Measurements from ENCODE around the gene PTOV1.

Gene PTOV1

DNA sequence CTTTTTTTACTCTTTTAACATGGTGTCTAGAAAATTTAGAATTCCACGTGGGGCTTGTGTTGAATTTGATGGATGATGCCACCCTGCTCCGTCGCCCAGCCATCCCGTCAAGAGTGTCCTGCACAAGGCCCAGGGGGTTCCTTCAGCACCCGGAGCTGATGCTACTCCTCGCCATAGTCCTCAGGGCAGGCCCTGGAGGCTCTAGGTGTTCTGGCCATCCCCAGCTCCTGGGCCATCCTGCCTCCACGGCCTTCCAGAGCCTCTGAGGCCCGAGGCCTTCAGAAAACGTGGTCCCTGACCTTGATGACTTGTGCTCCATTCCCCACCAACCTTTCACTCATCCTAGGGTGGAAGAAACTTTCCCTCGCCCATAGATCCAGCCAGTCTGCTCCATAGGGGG lies 22.9 kb downstream of the PTOV1 start:
- H3K27ac ChIP-seq = peak overlapping the region; percentile 100; the same call in 1 of the 2 replicates
- TF ChIP-seq, protein P1, sequence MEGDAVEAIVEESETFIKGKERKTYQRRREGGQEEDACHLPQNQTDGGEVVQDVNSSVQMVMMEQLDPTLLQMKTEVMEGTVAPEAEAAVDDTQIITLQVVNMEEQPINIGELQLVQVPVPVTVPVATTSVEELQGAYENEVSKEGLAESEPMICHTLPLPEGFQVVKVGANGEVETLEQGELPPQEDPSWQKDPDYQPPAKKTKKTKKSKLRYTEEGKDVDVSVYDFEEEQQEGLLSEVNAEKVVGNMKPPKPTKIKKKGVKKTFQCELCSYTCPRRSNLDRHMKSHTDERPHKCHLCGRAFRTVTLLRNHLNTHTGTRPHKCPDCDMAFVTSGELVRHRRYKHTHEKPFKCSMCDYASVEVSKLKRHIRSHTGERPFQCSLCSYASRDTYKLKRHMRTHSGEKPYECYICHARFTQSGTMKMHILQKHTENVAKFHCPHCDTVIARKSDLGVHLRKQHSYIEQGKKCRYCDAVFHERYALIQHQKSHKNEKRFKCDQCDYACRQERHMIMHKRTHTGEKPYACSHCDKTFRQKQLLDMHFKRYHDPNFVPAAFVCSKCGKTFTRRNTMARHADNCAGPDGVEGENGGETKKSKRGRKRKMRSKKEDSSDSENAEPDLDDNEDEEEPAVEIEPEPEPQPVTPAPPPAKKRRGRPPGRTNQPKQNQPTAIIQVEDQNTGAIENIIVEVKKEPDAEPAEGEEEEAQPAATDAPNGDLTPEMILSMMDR (conservative IDR thresholded peaks at IDR 0.05) = no peak

DNA sequence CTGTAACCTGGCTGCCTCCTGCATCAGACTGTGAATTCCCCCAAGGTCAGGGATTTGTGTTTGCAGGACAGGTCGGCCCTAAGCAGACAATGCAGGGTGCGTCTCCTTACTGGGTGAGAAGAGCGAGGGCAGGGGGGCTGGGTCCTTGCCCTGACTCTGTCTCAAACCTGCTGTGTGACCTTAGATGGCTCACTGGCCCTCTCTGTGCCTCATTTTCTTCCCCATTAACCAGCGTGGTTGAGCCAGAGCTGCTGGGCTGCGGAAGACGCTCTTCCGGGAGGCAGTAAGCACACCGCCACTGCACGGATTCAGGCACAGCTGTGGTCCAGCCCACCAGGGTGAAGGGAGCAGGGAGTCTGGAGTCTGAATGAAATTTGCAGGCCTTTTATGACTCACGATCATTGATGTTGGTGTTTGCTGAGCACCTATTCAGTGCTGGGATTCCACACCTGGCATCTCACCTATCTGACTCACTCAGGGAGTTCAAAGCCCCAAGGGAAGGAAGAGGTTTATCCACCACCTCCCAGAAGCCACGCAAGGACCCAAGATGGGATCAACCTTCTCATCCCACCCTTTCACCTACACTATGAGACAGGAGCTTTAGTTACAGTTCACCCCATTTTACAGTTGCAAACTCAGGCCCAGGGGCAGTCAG lies 23.7 kb downstream of the PTOV1 start:
- TF ChIP-seq, protein P1 (conservative IDR thresholded peaks at IDR 0.05) = no peak
- H3K27ac ChIP-seq = peak overlapping the region; percentile 100

DNA sequence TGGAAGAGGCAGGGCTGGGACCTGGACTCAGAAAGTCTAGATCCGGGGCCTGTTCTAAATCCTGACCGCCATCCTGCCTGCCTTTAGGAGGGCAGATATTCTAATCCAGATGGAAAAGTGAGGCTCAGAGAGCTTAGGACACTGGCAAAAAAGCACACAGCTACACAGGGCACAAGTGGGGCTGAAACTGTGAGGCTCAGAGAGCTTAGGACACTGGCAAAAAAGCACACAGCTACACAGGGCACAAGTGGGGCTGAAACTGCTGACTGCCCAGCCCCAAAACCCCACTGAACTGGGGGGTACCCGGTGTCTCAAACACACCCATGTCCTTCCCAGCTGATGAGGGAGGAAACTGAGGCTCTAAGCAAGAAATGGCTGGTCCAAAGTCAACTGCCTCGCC lies 24.2 kb downstream of the PTOV1 start:
- TF ChIP-seq, protein P1 (conservative IDR thresholded peaks at IDR 0.05) = no peak
- H3K27ac ChIP-seq = peak overlapping the region; percentile 100

DNA sequence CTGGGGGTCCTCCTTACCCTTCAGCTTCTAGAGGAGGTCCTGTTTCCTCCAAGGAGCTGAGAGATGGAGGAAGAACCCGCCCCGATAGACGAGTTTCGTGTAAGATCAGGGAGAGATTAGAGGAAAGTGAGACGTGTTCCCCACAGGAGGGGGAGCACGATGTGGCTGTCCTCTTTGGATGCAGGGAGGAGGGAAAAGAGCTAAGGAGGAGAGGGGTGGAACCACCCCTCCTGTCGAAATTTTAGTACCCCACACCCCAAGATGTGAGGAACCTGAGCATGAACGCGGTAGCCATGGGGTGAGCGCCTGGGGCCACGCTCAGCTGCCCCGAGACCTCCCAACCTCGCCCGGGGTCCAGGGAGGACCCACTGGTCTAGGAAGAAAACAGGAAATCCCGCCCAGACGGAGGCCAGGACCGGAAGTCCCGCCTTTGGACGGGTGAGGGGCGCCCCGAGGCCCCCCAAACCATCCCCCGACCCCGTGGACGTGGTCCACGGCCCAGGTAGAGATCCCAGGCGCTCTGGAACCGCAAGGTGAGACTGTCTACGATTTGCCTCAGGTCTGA lies 25.0 kb downstream of the PTOV1 start:
- TF ChIP-seq, protein P1 (conservative IDR thresholded peaks at IDR 0.05) = no peak
- peak overlapping the region; percentile 100 for H3K27ac ChIP-seq

DNA sequence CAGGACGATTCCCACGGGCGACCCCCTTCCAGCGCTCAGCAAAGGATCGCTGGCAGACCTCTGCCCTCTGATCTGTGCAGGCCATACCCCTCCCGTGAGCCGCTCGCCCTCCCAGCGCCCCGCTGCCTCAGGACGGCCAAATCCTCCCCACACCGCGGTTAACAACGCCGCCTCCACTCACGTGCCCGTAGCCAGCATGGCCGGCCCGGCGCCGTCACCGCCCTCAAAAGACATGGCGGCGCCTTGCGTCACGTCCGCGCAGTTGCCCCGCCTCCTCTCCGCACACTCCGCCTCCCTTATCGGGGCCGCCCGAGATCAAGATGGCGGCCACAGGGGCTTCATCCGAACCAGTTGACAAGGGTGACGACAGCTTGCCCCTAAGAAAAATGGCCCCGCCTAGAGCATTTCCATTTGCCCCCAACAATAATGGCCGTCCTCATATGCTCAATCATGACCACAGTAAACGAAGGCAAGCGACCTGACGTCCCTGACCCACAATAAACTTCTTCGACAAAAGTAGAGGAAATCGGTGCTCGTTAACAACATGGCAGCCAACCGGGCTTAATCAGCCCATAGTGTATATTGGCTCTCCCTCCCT lies 25.6 kb downstream of the PTOV1 start:
- TF ChIP-seq, protein P1 (conservative IDR thresholded peaks at IDR 0.05) = no peak
- peak overlapping the region; percentile 100 for H3K27ac ChIP-seq

DNA sequence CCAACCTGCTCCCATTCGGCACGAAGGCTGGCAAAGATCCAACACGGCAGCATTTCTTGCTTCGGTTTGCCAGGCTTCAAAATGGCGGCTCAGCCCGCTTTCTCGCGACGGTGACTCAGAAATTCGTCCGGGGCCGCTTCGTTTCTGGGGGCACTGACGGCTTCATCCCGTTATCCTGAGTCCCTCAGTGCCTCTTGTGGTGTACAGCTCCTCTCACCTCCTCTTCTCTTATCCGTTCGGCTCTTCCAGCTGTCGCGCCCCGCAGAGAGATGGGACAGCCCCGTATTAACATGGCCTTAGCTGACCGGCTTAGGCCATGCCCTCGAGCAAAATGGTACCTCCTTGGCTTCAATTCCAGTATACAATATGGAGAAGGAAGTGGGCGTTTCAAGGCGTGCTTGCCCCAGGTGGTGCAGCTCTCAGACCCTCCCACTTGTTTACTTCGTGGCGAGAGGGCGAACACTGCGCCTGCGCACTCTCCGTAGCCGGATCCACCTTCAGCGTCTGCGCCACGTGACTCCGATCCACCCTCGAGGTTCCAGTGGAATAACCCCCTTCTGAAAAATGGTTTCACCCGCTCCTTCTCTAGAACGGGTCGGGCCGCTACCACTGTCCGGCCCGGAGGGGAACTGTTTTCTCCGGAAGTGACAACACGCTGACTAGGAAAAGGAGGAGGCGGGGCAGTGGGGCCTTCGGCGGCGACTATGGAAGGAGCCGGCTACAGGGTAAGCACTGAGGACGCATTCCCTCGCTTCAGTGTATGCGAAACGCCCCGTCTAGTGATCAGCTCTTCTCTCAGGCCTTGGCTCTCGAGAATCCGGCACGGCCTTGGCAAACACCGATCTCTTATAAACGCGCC lies 26.3 kb downstream of the PTOV1 start, which contains the start of the genes AKT1S1 and TBC1D17:
TSS of gene AKT1S1 (minus strand) at position 336 of the 859 bp plus-strand sequence. CDS start 4,060 bp downstream, outside the sequence.
TSS of gene TBC1D17 (plus strand) at position 683 of the 859 bp plus-strand sequence. CDS start at position 705, 22 bp downstream.
- TF ChIP-seq, protein P1 (conservative IDR thresholded peaks at IDR 0.05) = no peak
- H3K27ac ChIP-seq = peak within 1 kb of the TSS; percentile 100
